Vagina (tissue), 2 donors: ENCODE data around the gene SCAF1. TPM values are rescaled to one million over a fixed set of nuclear protein-coding genes. Genes with fewer than 3 reads are reported as not detected.

ENCODE experiments used
- DNase-seq, 2 donors: peaks; one replicate each; pipeline ENCODE4 v3.0.0-alpha.2; 2017; ENCODE audit errors: extremely low spot score in 2 of 2
- H3K27ac ChIP-seq: fragments of 200-600 bp; sonication (generic); one replicate; pipeline ENCODE4 v1.5.1; 2019
- H3K27me3 ChIP-seq: fragments of 200-600 bp; sonication (generic); one replicate; pipeline ENCODE4 v1.5.1; 2019
- H3K36me3 ChIP-seq, 2 donors: fragments of 200-600 bp; sonication (generic); one replicate each; pipeline ENCODE4 v1.5.1; 2017 to 2019
- H3K4me1 ChIP-seq: fragments of 200-600 bp; sonication (generic); one replicate; pipeline ENCODE4 v1.5.1; 2019
- H3K4me3 ChIP-seq, 2 donors: fragments of 200-600 bp; sonication (generic); 1 replicate in 1 of 2; 2 replicates in 1 of 2; pipeline ENCODE4 v1.5.1; 2016 to 2019
- H3K9me3 ChIP-seq: fragments of 200-600 bp; sonication (generic); one replicate; pipeline ENCODE4 v1.5.1; 2019
- POLR2A ChIP-seq, 2 donors: fragments of 450-650 bp; IDR thresholded peaks; one replicate each; pipeline ENCODE4 v1.6.1; 2017; ENCODE audit warnings: antibody characterized with exemption in 2 of 2, mild to moderate bottlenecking in 2 of 2, moderate library complexity in 2 of 2
- POLR2AphosphoS5 ChIP-seq, 2 donors: sonication (generic); formaldehyde crosslinking; IDR thresholded peaks; one replicate each; pipeline ENCODE4 v1.9.0; 2017; ENCODE audit warnings: antibody characterized with exemption in 2 of 2, mild to moderate bottlenecking in 2 of 2, low read depth in 1 of 2; ENCODE audit not compliant: insufficient read depth in 1 of 2
- intact Hi-C: fragments of 100-400 bp; cut with DNase I; formaldehyde crosslinking; loops from one replicate; pipeline ENCODE4 v1.15.1; 2023
- microRNA-seq: library from miRNA; unstranded; fragments of <30 nt; microRNA quantifications from one replicate; pipeline ENCODE4, GENCODE V29; 2017; ENCODE audit warnings: borderline number of aligned reads, borderline replicate concordance
- small RNA-seq: library from RNA; depleted of rRNA; stranded (forward); fragments of <200 nt; gene quantifications from one replicate; pipeline ENCODE3, GENCODE V24; 2016
- total RNA-seq: library from RNA; depleted of rRNA; stranded (reverse); fragments of >200 nt; gene quantifications from one replicate; pipeline ENCODE4 v1.2.3, GENCODE V29; 2016
- TF ChIP-seq, protein P1 (sequence below), 3 experiments: fragments of 450-650 bp in 2 of 3; fragments of 200-600 bp in 1 of 3; sonication (generic) in 1 of 3; IDR thresholded peaks; one replicate each; pipeline ENCODE4 v1.5.1; 2017 to 2019; ENCODE audit warnings: antibody characterized with exemption in 3 of 3, mild to moderate bottlenecking in 2 of 3, moderate library complexity in 2 of 3

Gene SCAF1
- total RNA-seq, 1 donor from 2014 or later, result 20.4 TPM

DNA sequence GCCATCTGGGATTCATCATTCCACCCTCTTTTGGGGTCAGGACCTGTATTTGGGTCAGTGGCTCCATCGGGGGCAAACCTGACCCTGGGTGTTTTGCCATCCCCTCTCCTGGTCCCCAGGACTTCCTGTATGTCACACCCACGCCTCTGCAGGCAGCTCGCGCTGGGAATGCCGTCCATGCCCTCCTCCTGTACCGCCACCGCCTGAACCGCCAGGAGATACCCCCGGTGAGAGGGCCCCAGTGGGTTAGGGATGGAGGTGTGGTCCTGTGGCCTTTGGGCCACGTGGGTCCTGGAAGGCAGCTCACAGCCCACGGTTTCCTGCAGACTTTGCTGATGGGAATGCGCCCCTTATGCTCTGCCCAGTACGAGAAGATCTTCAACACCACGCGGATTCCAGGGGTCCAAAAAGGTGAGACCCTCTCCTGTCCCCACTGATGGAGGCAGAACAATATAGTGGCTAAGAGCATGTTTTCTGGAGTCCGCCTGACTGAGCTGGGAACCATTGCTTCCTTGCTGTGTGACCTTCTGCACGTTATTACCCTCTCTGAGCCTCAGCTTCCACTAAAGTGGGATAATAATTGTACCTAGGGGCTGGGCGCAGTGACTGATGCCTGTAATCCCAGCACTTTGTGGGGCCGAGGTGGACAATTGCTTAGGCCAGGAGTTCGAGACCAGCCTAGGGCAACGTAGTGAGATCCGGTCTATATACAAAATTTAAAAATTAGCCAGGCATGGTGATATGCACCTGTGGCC lies 63.1 kb downstream of the SCAF1 start:
- no peak for TF ChIP-seq POLR2A (IDR thresholded peaks at IDR 0.05)
- no peak for TF ChIP-seq POLR2AphosphoS5 (IDR thresholded peaks at IDR 0.05; ENCODE audit: insufficient read depth in 1 of 2, low read depth in 1 of 2)
- TF ChIP-seq, protein P1, sequence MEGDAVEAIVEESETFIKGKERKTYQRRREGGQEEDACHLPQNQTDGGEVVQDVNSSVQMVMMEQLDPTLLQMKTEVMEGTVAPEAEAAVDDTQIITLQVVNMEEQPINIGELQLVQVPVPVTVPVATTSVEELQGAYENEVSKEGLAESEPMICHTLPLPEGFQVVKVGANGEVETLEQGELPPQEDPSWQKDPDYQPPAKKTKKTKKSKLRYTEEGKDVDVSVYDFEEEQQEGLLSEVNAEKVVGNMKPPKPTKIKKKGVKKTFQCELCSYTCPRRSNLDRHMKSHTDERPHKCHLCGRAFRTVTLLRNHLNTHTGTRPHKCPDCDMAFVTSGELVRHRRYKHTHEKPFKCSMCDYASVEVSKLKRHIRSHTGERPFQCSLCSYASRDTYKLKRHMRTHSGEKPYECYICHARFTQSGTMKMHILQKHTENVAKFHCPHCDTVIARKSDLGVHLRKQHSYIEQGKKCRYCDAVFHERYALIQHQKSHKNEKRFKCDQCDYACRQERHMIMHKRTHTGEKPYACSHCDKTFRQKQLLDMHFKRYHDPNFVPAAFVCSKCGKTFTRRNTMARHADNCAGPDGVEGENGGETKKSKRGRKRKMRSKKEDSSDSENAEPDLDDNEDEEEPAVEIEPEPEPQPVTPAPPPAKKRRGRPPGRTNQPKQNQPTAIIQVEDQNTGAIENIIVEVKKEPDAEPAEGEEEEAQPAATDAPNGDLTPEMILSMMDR (IDR thresholded peaks at IDR 0.05), result no peak
- Histone ChIP-seq H3K4me3 (no peak overlapping the region), H3K27ac (no peak overlapping the region), H3K36me3 (no peaks in the 10 kb centered on the region), H3K4me1 (no peaks in the 10 kb centered on the region), H3K9me3 (no peaks in the 10 kb centered on the region), H3K27me3 (no peaks in the 10 kb centered on the region)
- intact Hi-C loops, result no loop called here
- no peak for DNase-seq

DNA sequence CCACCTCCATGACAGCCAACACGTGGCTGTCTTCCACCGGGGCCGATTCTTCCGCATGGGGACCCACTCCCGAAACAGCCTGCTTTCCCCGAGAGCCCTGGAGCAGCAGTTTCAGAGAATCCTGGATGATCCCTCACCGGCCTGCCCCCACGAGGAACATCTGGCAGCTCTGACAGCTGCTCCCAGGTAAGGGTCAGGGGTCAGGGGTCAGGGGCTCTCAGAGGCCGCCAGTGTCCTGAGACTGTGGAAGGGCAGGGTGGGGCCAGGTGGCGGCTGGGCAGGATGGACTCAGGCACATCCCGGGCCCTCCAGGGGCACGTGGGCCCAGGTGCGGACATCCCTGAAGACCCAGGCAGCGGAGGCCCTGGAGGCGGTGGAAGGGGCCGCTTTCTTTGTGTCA lies 63.9 kb downstream of the SCAF1 start:
- no peaks in the 10 kb centered on the region for H3K27me3 ChIP-seq
- no peak for DNase-seq
- TF ChIP-seq POLR2AphosphoS5 (IDR thresholded peaks at IDR 0.05; ENCODE audit: insufficient read depth in 1 of 2, low read depth in 1 of 2) (no peak), POLR2A (IDR thresholded peaks at IDR 0.05) (no peak)
- TF ChIP-seq, protein P1 (IDR thresholded peaks at IDR 0.05), result no peak
- H3K36me3 ChIP-seq, result no peaks in the 10 kb centered on the region
- H3K4me1 ChIP-seq, result no peaks in the 10 kb centered on the region
- H3K4me3 ChIP-seq, result no peak overlapping the region
- H3K9me3 ChIP-seq, result no peaks in the 10 kb centered on the region
- no peak overlapping the region for H3K27ac ChIP-seq
- intact Hi-C loops, result no loop called here

Small RNAs within 50 kb of the gene (microRNA-seq; reads per million reads assigned to microRNA genes)
- gene MIR5088, result not detected

Small RNAs within 50 kb of the gene (small RNA-seq; reads per million reads assigned to genes)
- gene MIR5088, result not detected

Other genes with a start within 250 kb of the SCAF1 start
- gene PTH2, start 218.8 kb upstream of the SCAF1 start, total RNA-seq, result not detected
- gene GFY, start 216.8 kb upstream of the SCAF1 start, total RNA-seq, result not detected
- gene SLC17A7, start 200.7 kb upstream of the SCAF1 start, total RNA-seq, result 0.74 TPM
- 96.3 TPM for gene PIH1D1, start 190.4 kb upstream of the SCAF1 start, total RNA-seq
- 29.5 TPM for gene ALDH16A1, start 189.0 kb upstream of the SCAF1 start, total RNA-seq
- gene FLT3LG, start 168.0 kb upstream of the SCAF1 start, total RNA-seq, result 10.1 TPM
- 3,900 TPM for gene RPL13A, start 154.6 kb upstream of the SCAF1 start, total RNA-seq
- gene RPS11, start 145.8 kb upstream of the SCAF1 start, total RNA-seq, result 4,897 TPM
- 166 TPM for gene FCGRT, start 129.5 kb upstream of the SCAF1 start, total RNA-seq
- 22.6 TPM for gene RCN3, start 114.2 kb upstream of the SCAF1 start, total RNA-seq
- 72.2 TPM for gene NOSIP, start 61.7 kb upstream of the SCAF1 start, total RNA-seq
- gene PRRG2, start 60.9 kb upstream of the SCAF1 start, total RNA-seq, result 5.4 TPM
- 15.5 TPM for gene PRR12, start 51.0 kb upstream of the SCAF1 start, total RNA-seq
- gene RRAS, start 2.1 kb upstream of the SCAF1 start, total RNA-seq, result 112 TPM
- 59.4 TPM for gene IRF3, start 23.6 kb downstream of the SCAF1 start, total RNA-seq
- 14.7 TPM for gene BCL2L12, start 23.7 kb downstream of the SCAF1 start, total RNA-seq
- 156 TPM for gene PRMT1, start 35.1 kb downstream of the SCAF1 start, total RNA-seq
- 2.7 TPM for gene ADM5, start 47.4 kb downstream of the SCAF1 start, total RNA-seq
- gene CPT1C, start 48.9 kb downstream of the SCAF1 start, total RNA-seq, result 12.3 TPM
- gene TSKS, start 121.1 kb downstream of the SCAF1 start, total RNA-seq, result 1.2 TPM
- gene AP2A1, start 124.8 kb downstream of the SCAF1 start, total RNA-seq, result 80.8 TPM
- gene FUZ, start 171.1 kb downstream of the SCAF1 start, total RNA-seq, result 11.5 TPM
- gene MED25, start 176.1 kb downstream of the SCAF1 start, total RNA-seq, result 25.0 TPM
- 109 TPM for gene PTOV1, start 208.9 kb downstream of the SCAF1 start, total RNA-seq
- 40.3 TPM for gene PNKP, start 225.4 kb downstream of the SCAF1 start, total RNA-seq
- gene AKT1S1, start 235.1 kb downstream of the SCAF1 start, total RNA-seq, result 16.9 TPM
- 34.9 TPM for gene TBC1D17, start 235.5 kb downstream of the SCAF1 start, total RNA-seq